Memory B cell (primary cell): ENCODE data around the gene SMU1.

Source experiments
- ATAC-seq: fragments of 150-1000 bp; cut with Tn5 transposase; 2 replicates; pipeline ENCODE4 v1.10.0; 2021; ENCODE audit warnings: low read depth, mild to moderate bottlenecking, moderate library complexity
- DNase-seq, 2 donors: peaks; one replicate each; pipeline ENCODE4 v3.0.0; 2022; ENCODE audit warnings: low spot score in 2 of 2
- H3K27ac Mint-ChIP-seq: one replicate; pipeline ENCODE4 v1.8.0; 2022; ENCODE audit warnings: mild to moderate bottlenecking, moderate library complexity, mixed read lengths
- H3K27me3 Mint-ChIP-seq: one replicate; pipeline ENCODE4 v1.8.0; 2022; ENCODE audit warnings: mixed read lengths
- H3K36me3 Mint-ChIP-seq: one replicate; pipeline ENCODE4 v1.8.0; 2022; ENCODE audit warnings: mild to moderate bottlenecking, mixed read lengths
- H3K4me1 Mint-ChIP-seq: one replicate; pipeline ENCODE4 v1.8.0; 2022; ENCODE audit warnings: mixed read lengths
- H3K4me3 Mint-ChIP-seq: one replicate; pipeline ENCODE4 v1.8.0; 2022; ENCODE audit warnings: mild to moderate bottlenecking, moderate library complexity, mixed read lengths
- H3K9me3 Mint-ChIP-seq: one replicate; pipeline ENCODE4 v1.8.0; 2022; ENCODE audit warnings: mixed read lengths

Gene SMU1

GRCh38 chr9:33046061-33046460, 30.4 kb downstream of the SMU1 start:
- ATAC-seq: no peak
- no peak overlapping the region for H3K4me3 Mint-ChIP-seq
- peaks cover under 1% of the 10 kb centered on the region for H3K9me3 Mint-ChIP-seq
- H3K36me3 Mint-ChIP-seq: peaks cover 26% of the 10 kb centered on the region
- no peak overlapping the region for H3K27ac Mint-ChIP-seq
- DNase-seq: no peak
- H3K27me3 Mint-ChIP-seq: no peaks in the 10 kb centered on the region
- peaks cover 14% of the 10 kb centered on the region for H3K4me1 Mint-ChIP-seq

DNA sequence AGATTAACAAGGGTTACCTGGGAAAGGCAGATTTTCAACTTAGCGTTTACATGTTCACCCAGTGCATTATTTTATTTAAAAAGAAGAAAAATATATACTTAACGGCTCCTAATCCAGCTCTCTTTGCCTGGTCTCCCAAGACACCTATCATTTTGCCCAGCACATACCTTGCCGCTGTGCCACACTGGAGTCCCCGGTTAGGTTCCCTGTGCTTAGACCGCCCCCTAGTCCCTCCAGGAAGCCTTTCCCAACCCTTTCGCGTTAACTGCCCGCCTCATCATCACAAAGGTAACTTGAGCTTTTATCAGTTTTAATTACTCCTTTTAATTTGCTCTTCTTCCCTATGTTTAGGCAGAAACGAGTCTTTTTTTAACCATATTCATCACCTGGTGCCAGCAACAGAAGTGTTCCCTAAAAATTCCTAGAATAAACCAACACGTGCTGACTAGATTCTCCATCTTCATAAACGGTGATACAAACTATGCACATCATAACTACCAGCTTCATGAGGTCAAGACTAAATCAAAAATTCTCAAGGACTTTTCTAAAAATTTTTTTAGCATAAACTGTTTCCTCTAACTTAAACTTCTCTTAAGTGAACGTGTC, 31.7 kb downstream of the SMU1 start:
- Mint-ChIP-seq H3K4me1 (peaks cover 13% of the 10 kb centered on the region), H3K9me3 (no peaks in the 10 kb centered on the region), H3K27ac (peak overlapping the region; percentile 86), H3K36me3 (peaks cover 22% of the 10 kb centered on the region), H3K4me3 (peak overlapping the region; percentile 83), H3K27me3 (no peaks in the 10 kb centered on the region)
- DNase-seq: no peak
- no peak for ATAC-seq

GRCh38 chr9:33044162-33044673, 32.3 kb downstream of the SMU1 start:
- Mint-ChIP-seq H3K4me3 (peak overlapping the region; percentile 83), H3K27me3 (no peaks in the 10 kb centered on the region), H3K4me1 (peaks cover 13% of the 10 kb centered on the region), H3K9me3 (no peaks in the 10 kb centered on the region), H3K27ac (peak overlapping the region; percentile 86), H3K36me3 (peaks cover 20% of the 10 kb centered on the region)
- DNase-seq (peak; percentile 55 to 69), ATAC-seq (peak; percentile 86)

GRCh38 chr9:33043671-33044070, 32.8 kb downstream of the SMU1 start:
- Mint-ChIP-seq H3K9me3 (no peaks in the 10 kb centered on the region), H3K4me3 (peak overlapping the region; percentile 83), H3K27ac (peak overlapping the region; percentile 86), H3K36me3 (peaks cover 21% of the 10 kb centered on the region), H3K27me3 (no peaks in the 10 kb centered on the region), H3K4me1 (peaks cover 13% of the 10 kb centered on the region)
- DNase-seq (no peak), ATAC-seq (peak; percentile 15)

GRCh38 chr9:33042473-33042872, 34.0 kb downstream of the SMU1 start:
- no peaks in the 10 kb centered on the region for H3K27me3 Mint-ChIP-seq
- H3K27ac Mint-ChIP-seq: no peak overlapping the region
- DNase-seq (no peak), ATAC-seq (no peak)
- H3K4me3 Mint-ChIP-seq: no peak overlapping the region
- peaks cover 13% of the 10 kb centered on the region for H3K4me1 Mint-ChIP-seq
- peaks cover 17% of the 10 kb centered on the region for H3K36me3 Mint-ChIP-seq
- no peaks in the 10 kb centered on the region for H3K9me3 Mint-ChIP-seq

DNA sequence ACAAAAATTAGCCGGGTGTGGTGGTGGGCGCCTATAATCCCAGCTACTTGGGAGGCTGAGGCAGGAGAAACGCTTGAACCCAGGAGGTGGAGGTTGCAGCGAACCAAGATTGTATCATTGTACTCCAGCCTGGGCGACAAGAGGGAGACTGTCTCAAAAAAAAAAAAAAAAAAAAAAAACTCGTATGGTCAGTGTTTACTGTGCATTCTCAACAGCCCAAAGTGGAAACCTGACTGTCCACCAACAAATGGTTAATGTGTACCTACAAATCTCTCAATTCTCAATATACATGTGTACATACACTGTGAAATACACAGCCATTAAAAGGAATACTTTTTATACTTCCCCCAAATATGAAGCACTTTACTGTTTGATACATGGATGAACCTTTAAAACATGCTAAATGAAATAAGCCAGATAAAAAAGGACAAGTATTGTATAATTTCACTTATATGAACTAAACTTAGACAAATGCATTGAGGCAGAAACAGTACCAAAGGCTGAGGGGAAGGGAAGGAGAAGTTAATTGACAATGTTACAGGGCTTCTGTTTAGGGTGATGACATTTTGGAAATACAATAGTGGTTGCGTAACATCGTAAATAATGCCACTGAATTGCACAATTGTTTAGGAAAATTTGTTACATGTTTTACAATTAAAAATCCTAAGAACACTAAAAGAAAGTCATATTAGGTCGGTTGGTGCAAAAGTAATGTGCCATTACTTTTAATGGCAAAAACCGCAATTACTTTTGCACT, 34.9 kb downstream of the SMU1 start:
- no peaks in the 10 kb centered on the region for H3K27me3 Mint-ChIP-seq
- ATAC-seq: no peak
- no peak overlapping the region for H3K4me3 Mint-ChIP-seq
- H3K27ac Mint-ChIP-seq: no peak overlapping the region
- H3K4me1 Mint-ChIP-seq: peaks cover 13% of the 10 kb centered on the region
- no peak for DNase-seq
- peaks cover 16% of the 10 kb centered on the region for H3K36me3 Mint-ChIP-seq
- no peaks in the 10 kb centered on the region for H3K9me3 Mint-ChIP-seq

DNA sequence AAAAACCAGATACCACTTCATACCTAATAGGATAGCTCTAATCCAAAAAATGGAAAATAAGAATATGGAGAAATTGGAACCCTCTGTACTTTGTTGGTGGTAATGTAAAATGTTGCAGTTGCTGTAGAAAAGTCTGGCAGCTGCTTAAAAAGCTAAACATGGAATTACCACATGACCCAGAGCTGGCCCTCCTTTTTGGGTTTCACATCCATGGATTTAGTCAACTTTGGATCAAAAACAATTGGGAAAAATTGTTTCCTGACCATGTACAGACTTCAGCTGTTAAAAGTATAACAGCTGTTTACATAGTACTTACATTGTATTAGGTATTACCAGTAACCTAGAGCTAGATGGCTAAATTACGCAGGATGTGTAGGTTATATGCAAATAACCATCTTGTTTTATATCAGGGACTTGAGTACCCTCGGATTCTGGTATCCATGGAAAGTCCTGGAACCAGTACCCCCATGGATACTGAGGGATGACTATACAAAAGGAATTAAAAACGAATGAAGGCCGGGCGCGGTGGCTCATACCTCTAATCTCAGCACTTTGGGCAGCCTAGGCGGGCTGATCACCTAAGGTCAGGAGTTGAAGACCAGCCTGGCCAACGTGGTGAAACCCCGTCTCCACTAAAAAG, 35.6 kb downstream of the SMU1 start:
- Mint-ChIP-seq H3K27ac (no peak overlapping the region), H3K4me1 (peaks cover 14% of the 10 kb centered on the region), H3K36me3 (peaks cover 17% of the 10 kb centered on the region), H3K4me3 (no peak overlapping the region), H3K9me3 (no peaks in the 10 kb centered on the region), H3K27me3 (no peaks in the 10 kb centered on the region)
- ATAC-seq (no peak), DNase-seq (no peak)

DNA sequence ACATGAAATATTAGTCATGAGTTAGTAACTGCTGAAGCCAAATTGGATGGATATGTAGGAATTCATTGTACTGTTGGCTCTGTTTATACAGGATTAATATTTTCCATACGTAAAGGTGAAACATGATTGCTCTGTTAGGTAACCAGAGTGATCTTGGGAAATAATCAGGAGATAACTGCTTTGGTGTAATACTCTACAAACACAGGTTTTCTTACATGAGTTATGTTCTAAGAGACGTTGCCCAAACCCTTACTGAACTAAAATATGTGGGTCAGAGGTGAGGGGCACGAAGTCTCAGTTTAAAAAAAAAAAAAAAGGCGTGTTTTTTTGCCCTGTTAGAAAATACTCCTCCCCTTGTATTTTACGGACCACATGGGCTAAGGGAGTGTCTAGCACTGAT, 43.6 kb downstream of the SMU1 start:
- Mint-ChIP-seq H3K9me3 (no peaks in the 10 kb centered on the region), H3K36me3 (peaks cover 37% of the 10 kb centered on the region), H3K4me3 (no peak overlapping the region), H3K27ac (peak overlapping the region; percentile 15), H3K4me1 (peaks cover 19% of the 10 kb centered on the region), H3K27me3 (no peaks in the 10 kb centered on the region)
- ATAC-seq (no peak), DNase-seq (no peak)

DNA sequence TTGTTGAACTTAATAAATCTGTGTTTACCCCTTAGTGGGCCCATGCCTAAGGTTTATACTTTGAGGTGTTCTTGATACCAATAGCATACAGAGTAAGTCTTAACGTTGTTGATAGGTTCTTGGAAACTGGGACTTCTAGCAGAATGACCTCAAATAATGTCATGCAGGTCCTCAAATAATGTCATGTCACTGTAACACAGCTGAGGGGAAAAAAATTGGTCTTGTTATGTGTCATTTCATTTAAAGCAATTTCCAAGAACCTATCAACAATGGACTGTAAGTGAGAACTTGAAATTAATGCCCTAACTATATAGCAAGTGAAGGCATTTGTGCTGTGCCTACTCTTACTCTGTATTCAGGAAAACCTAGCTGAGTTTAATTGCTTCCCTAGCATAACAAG, 44.2 kb downstream of the SMU1 start:
- peak overlapping the region; percentile 15 for H3K27ac Mint-ChIP-seq
- H3K9me3 Mint-ChIP-seq: no peaks in the 10 kb centered on the region
- H3K27me3 Mint-ChIP-seq: no peaks in the 10 kb centered on the region
- H3K4me3 Mint-ChIP-seq: no peak overlapping the region
- H3K36me3 Mint-ChIP-seq: peaks cover 37% of the 10 kb centered on the region
- H3K4me1 Mint-ChIP-seq: peaks cover 19% of the 10 kb centered on the region
- DNase-seq (no peak), ATAC-seq (no peak)

DNA sequence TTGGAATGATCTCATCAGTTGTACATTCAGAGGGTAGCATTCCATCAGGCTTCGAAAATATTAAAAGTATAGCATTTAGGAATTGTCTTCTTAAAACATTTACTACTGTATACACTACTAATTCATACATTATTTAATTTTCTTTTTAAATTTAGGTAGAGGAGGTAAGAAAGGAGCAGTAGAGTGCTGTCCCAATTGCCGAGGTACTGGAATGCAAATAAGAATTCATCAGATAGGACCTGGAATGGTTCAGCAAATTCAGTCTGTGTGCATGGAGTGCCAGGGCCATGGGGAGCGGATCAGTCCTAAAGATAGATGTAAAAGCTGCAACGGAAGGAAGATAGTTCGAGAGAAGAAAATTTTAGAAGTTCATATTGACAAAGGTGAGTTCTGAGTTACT, 46.2 kb downstream of the SMU1 start:
- ATAC-seq (no peak), DNase-seq (no peak)
- peaks cover 27% of the 10 kb centered on the region for H3K4me1 Mint-ChIP-seq
- H3K27me3 Mint-ChIP-seq: no peaks in the 10 kb centered on the region
- H3K9me3 Mint-ChIP-seq: no peaks in the 10 kb centered on the region
- H3K27ac Mint-ChIP-seq: no peak overlapping the region
- H3K36me3 Mint-ChIP-seq: peaks cover 29% of the 10 kb centered on the region
- no peak overlapping the region for H3K4me3 Mint-ChIP-seq

- Mint-ChIP-seq H3K4me1 (peaks cover 29% of the 10 kb centered on the region), H3K36me3 (peaks cover 29% of the 10 kb centered on the region), H3K9me3 (no peaks in the 10 kb centered on the region), H3K27ac (peak overlapping the region; percentile 17), H3K4me3 (no peak overlapping the region), H3K27me3 (no peaks in the 10 kb centered on the region)
- no peak for ATAC-seq
- DNase-seq: no peak
These were observed 47.2 kb downstream of the SMU1 start for GRCh38 chr9:33029231-33029786.

- Mint-ChIP-seq H3K4me1 (peaks cover 38% of the 10 kb centered on the region), H3K9me3 (no peaks in the 10 kb centered on the region), H3K27me3 (no peaks in the 10 kb centered on the region), H3K36me3 (peaks cover 14% of the 10 kb centered on the region), H3K27ac (peak overlapping the region; percentile 97), H3K4me3 (peak overlapping the region; percentile 95)
- peak; percentile 49 for ATAC-seq
- DNase-seq: peak; percentile 67
These were observed 50.7 kb downstream of the SMU1 start for GRCh38 chr9:33025572-33026342.

- peak within 1 kb of the TSS; percentile 95 for H3K4me3 Mint-ChIP-seq
- no peaks in the 10 kb centered on the region for H3K27me3 Mint-ChIP-seq
- ATAC-seq: peak; percentile 85
- peaks cover 14% of the 10 kb centered on the region for H3K36me3 Mint-ChIP-seq
- peak within 1 kb of the TSS; percentile 97 for H3K27ac Mint-ChIP-seq
- DNase-seq: peak; percentile 99
- no peaks in the 10 kb centered on the region for H3K9me3 Mint-ChIP-seq
- peaks cover 36% of the 10 kb centered on the region for H3K4me1 Mint-ChIP-seq
These were observed 51.4 kb downstream of the SMU1 start, which contains the start of gene DNAJA1 for GRCh38 chr9:33024966-33025571. DNAJA1 (plus strand) TSS chr9:33025273; CDS start chr9:33026485, 1,212 bp downstream.
